HG03045 (cell line): Measurements from ENCODE around the gene PEPD.

Experiments used
- ATAC-seq: cut with Tn5 transposase; IDR thresholded peaks from one replicate; pipeline ENCODE4 v1.9.1; 2021; ENCODE audit warnings: mild to moderate bottlenecking, moderate library complexity; ENCODE audit not compliant: unreplicated experiment

Gene PEPD

DNA sequence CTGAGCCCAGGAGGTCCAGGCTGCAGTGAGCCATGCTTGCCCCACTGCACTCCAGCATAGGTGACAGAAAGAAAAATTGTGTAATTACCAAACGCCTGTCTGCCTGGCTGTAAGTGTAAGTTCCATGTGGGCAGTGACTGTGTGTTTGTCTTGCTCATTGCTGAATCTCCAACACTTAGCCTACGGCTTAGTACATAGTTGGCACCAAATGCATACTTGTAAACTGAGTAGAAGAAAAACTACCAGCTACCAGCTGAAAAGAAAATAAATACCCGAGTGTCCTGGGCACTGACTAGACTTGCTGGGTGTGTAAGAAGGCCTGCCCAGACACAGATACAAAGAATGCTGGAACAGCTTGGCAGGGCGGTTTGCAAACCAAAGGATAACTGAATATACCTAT, 150.8 kb downstream of the PEPD start:
- no peak for ATAC-seq

DNA sequence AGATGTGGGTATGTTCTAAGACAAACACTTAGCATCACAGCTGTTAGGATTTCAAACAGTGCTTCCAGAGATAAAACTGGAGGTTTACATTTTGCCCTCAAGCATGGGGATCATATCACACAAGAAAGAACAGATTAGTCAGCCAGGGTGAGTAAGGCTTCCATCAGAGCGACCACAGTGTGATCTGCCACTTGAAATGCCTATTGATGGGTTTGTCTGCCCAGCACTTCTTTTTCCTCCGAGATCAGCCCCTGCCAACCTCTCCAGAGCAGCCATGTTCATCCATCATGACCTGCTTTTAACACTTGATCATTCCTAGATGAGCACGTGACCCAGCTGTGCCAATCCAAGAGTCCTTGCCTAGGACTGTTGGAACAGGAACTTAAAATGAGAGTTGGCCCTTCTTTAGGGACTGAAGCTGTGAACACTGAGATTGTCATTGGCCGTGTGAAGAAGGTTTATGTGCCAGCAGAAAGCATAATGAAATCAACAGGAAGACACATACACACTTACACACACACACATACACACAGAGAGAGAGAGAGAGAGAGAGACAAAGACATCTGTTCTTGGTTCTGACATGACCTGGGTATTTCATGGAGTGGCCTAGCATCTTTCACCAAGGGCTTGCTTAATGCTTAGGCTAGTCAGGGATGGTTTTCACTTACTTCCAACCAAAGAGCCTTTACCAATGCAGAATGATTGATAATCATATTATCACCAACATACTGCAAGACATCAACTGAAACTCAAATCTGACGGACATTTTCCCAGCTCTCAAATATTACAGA, 153.3 kb downstream of the PEPD start:
- no peak for ATAC-seq

DNA sequence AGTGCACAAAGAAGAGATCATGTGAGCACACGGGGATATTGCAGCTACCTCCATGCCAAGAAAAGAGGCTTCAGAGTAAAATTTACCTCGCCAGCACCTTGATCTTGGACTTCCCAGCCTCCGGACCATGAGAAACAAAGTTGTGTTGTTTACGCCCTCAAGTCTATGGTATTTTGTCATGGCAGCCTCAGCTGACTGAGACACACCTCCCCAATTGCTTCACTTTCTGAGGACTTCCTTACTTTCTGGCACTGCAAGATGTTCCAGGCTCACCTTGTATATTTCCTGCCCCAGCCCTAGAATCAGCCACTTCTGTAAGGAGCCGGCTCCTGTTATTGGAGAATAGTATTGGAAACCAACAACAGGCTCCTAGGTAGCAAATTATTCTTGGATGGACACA, 154.7 kb downstream of the PEPD start:
- ATAC-seq, result no peak

DNA sequence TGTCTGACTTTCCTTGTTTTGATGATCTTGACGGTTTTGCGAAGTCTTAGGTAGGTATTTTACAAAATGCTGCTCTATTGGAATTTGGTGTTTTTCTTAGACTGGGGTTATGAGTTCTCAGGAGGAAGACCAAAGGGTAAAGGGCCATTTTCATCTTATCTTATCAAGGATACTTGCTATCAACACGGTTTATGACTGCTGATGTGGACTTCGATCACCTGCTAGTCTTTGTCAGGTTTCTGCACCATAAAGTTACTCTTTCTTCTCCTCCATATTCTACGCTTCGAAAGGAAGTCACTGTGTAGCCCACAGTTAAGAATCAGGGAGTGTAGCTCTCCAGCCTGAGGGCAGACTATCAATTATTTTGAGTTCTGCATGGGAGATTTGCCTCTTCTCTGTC, 155.5 kb downstream of the PEPD start:
- no peak for ATAC-seq

DNA sequence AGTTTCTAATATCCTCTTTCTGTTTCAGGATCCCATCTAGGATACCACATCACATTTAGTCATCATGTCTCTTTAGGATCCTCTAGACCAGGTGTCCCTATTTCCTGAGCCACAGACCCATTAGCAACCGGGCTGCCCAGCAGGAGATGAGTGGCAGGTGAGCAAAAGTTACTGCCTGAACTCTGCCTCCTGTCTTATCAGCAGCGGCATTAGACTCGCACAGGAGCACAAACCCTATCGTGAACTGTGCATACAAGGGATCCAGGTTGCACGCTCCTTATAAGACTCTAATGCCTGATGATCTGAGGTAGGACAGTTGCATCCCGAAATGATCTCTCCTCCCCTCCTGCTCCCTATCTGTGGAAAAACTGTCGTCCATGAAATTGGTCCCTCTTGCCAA, 155.9 kb downstream of the PEPD start:
- ATAC-seq, result no peak

GRCh38 chr19:33363476-33363875, 158.1 kb downstream of the PEPD start:
- ATAC-seq, result no peak

- no peak for ATAC-seq
Measured at GRCh38 chr19:33362508-33363228, 158.9 kb downstream of the PEPD start.

DNA sequence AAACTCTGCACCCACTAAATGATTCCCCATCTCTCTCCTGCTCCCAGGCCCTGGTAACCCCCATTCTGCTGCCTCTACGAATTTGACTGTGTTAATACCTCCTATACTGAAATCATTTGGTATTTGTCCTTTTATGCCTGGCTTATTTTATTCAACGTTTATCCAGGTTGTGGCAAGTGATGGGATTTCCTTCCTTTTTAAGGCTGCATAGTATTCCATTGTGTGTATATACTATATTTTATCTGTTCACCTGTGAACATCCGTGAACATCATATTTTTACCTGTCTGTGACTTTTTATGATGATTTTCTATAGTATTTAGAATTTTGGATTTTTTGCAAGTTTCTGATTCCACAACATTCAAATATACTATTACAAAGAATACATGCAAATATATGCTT, 162.0 kb downstream of the PEPD start:
- no peak for ATAC-seq

DNA sequence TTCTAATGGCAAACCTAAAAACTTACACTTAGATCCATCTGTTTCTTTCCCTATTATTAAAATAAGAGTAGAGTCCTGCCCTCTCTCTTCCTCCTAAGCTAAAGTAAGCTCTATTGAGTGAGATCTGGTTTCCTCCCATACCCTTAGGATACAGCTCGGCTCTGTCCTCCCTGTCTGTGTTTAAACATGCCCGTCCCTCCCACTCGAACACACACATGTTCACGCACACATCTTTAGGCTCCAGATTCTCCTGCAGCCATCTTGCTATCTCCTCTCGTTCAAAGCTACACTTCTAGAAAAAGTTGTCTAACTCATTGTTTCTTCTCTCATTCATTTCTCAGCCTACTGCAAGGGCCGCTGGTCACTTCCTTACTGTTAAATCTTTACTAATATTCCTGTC, 163.2 kb downstream of the PEPD start:
- ATAC-seq, result no peak

GRCh38 chr19:33357556-33357955, 164.0 kb downstream of the PEPD start:
- no peak for ATAC-seq

DNA sequence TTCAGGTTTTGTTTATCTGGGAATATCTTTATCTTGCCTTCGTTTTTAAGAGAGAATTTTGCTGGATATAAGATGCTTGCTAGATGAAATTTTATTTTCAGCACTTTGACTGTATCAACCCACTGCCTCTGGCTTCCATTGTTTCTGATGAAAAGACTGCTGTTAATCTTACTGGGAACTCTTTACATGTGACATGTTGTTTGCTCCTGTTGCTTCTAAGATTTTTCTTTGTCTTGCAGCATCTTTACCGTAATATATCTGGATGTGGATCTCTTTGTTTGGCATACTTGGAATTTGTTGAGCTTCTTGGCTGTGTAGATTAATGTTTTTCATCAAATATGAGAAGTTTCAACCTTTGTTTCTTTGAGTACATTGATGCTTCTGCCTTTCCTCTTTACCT, 166.1 kb downstream of the PEPD start:
- ATAC-seq, result no peak

- ATAC-seq, result no peak
Measured at GRCh38 chr19:33350538-33351309, 170.9 kb downstream of the PEPD start.

DNA sequence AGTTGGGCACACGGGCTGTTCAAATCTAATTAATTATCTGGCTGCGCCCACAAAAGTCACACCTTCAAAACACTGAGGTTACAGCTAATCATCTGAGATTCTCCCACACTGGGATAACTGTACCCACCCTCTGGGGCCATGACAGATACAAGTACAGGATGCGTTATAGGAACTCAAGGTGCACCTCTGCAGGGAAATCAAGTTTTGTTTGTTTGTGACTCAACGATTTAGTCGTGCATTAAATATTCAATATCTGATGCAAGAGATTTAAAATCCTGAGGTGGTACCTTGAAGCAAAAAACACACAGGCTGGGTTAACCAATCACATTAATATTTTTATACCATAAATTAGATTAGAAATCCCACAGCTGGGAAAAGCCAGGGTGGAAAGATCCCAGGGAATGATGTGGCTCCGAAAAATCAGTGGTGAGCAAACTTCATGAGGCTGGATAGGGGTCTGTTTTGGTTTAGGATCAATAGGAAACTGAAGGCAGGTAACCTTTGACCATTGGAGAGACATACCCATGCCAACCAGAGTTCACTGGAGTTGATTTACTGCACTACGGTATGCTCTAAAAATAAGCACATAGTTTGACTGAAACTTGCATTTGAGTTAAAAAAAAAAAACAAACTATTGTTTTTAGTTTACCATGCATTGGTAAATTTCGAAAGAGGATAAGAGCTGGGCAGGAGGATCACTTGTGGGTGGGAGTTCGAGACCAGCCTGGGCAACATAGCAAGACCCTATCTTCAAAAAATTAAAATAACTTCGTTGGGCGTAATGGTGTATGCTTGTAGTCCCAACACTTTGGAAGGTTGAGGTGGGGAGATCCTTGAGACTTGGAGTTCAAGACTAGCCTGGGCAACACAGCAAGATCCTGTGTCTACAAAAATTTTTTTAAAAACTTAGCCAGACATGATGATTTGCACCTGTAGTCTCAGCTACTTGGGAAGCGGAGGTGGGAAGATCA, 172.0 kb downstream of the PEPD start:
- no peak for ATAC-seq

DNA sequence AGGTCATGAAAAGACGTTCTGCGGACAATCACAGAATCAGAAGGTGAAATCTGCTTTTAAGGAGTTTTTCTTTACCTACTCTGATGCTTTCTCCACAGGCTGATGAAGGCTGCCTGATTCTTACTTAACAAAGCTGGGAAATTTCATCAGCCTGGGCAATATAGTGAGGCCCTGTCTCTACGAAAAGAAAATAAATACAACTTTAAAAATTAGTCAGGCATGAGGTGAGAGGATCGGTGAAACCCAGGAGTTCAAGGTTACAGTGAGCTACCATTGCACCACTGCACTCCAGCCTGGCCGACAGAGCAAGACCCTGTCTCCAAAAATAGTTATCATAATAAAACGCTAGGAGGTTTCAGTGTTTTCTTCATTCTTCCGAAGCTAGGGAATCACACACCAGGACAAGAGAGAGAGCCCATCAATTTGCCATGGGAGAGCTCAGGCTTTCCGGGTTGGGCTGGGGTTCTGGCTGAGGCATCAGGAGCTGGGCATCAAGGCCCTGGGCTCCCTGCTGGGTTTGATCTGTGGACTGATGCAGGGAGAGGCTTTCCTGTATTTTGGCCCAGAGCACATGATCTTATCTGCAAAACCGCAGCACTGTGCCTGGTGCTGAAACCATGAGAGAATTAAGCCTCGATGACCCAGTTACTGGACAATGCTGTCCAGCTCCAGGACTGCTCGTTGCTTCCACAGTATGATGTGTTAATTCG, 173.1 kb downstream of the PEPD start:
- ATAC-seq, result no peak

GRCh38 chr19:33347300-33347699, 174.3 kb downstream of the PEPD start:
- no peak for ATAC-seq

DNA sequence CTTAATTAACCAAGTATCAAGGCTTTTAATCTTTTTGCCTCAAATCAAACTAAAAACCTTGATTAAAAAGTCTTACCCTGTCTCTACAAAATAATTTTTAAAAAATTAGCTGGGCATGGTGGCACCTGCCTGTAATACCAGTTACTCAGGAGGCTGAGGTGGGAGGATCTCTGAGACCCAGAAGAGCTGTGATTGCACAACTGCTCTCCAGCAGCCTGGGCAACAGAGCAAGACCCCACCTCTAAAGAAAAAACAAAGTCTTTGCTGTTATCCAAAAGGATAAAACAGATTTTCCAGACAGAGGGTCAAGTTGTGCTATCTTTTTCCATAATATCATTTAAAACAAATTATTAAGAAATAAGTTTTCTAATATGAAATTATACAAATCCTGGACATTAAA, 174.9 kb downstream of the PEPD start:
- ATAC-seq, result no peak

- no peak for ATAC-seq
Measured at GRCh38 chr19:33345163-33345562, 176.4 kb downstream of the PEPD start.

- no peak for ATAC-seq
Measured at GRCh38 chr19:33344573-33344925, 177.0 kb downstream of the PEPD start.

GRCh38 chr19:33343859-33344572, 177.6 kb downstream of the PEPD start:
- ATAC-seq, result no peak
